ENCODE measurements around the gene HNRNPA3. TPM values are rescaled to one million over a fixed set of nuclear protein-coding genes. Genes with fewer than 3 reads are reported as not detected.
"Not testable (repeated sequence)": the region's sequence is repeated elsewhere in the genome, so short reads cannot be mapped to it uniquely, and the experiment has no call there.

Gene HNRNPA3
- total RNA-seq, 3 donors from 2014 or later = 292 to 332 (median 316) TPM

GRCh38 chr2:177263451-177264208, 51.0 kb downstream of the HNRNPA3 start:
- H3K4me1 Mint-ChIP-seq (ENCODE audit: low read depth) = peaks cover 55% of the 10 kb centered on the region
- H3K36me3 Mint-ChIP-seq (ENCODE audit: insufficient read depth) = peaks cover 10% of the 10 kb centered on the region
- H3K27me3 Mint-ChIP-seq (ENCODE audit: low read depth) = no peaks in the 10 kb centered on the region
- H3K9me3 Mint-ChIP-seq = no peaks in the 10 kb centered on the region
- ATAC-seq (peak; percentile 66 to 69), DNase-seq (peak; percentile 89)
- H3K4me3 Mint-ChIP-seq = peak overlapping the region; percentile 88

GRCh38 chr2:177264209-177264692, 51.7 kb downstream of the HNRNPA3 start:
- peak in 1 of 2 donors; percentile 19 for ATAC-seq
- DNase-seq = peak; percentile 14
- Mint-ChIP-seq H3K9me3 (no peaks in the 10 kb centered on the region), H3K36me3 (ENCODE audit: insufficient read depth) (peaks cover 10% of the 10 kb centered on the region), H3K4me3 (peak overlapping the region; percentile 88), H3K4me1 (ENCODE audit: low read depth) (peaks cover 50% of the 10 kb centered on the region), H3K27me3 (ENCODE audit: low read depth) (no peaks in the 10 kb centered on the region)

- Mint-ChIP-seq H3K4me1 (ENCODE audit: low read depth) (peaks cover 50% of the 10 kb centered on the region), H3K4me3 (peak within 1 kb of the TSS; percentile 88), H3K9me3 (no peaks in the 10 kb centered on the region), H3K36me3 (ENCODE audit: insufficient read depth) (peaks cover 10% of the 10 kb centered on the region), H3K27me3 (ENCODE audit: low read depth) (no peaks in the 10 kb centered on the region)
- ATAC-seq (peak; percentile 73 to 78), DNase-seq (peak; percentile 97)
Measured at GRCh38 chr2:177264693-177265587, 52.3 kb downstream of the HNRNPA3 start, which contains the start of gene NFE2L2. Gene NFE2L2 (minus strand): TSS chr2:177264727. CDS start chr2:177264576, 151 bp downstream.

- Mint-ChIP-seq H3K27me3 (ENCODE audit: low read depth) (no peaks in the 10 kb centered on the region), H3K36me3 (ENCODE audit: insufficient read depth) (peaks cover 10% of the 10 kb centered on the region), H3K9me3 (no peaks in the 10 kb centered on the region), H3K4me3 (peak overlapping the region; percentile 88), H3K4me1 (ENCODE audit: low read depth) (peaks cover 40% of the 10 kb centered on the region)
- ATAC-seq = no peak
- no peak for DNase-seq
Measured at GRCh38 chr2:177265824-177266817, 53.5 kb downstream of the HNRNPA3 start.

- not testable (repeated sequence) for ATAC-seq; H3K27me3 Mint-ChIP-seq (ENCODE audit: low read depth)
- H3K4me1 Mint-ChIP-seq (ENCODE audit: low read depth) = peaks cover 32% of the 10 kb centered on the region
Measured at GRCh38 chr2:177266955-177267354, 54.4 kb downstream of the HNRNPA3 start.

GRCh38 chr2:177268187-177268871, 55.7 kb downstream of the HNRNPA3 start:
- no peak overlapping the region for H3K4me3 Mint-ChIP-seq
- ATAC-seq (no peak), DNase-seq (no peak)
- no peaks in the 10 kb centered on the region for H3K36me3 Mint-ChIP-seq (ENCODE audit: insufficient read depth)
- no peaks in the 10 kb centered on the region for H3K9me3 Mint-ChIP-seq
- no peaks in the 10 kb centered on the region for H3K27me3 Mint-ChIP-seq (ENCODE audit: low read depth)
- H3K4me1 Mint-ChIP-seq (ENCODE audit: low read depth) = peaks cover 31% of the 10 kb centered on the region

More at GRCh38 chr2:177266955-177267354, 54.4 kb downstream of the HNRNPA3 start:
- not testable (repeated sequence) for H3K36me3 Mint-ChIP-seq (ENCODE audit: insufficient read depth); DNase-seq; H3K4me3 Mint-ChIP-seq; H3K9me3 Mint-ChIP-seq

- H3K4me1 Mint-ChIP-seq (ENCODE audit: low read depth) = peaks cover 31% of the 10 kb centered on the region
- H3K9me3 Mint-ChIP-seq = no peaks in the 10 kb centered on the region
- ATAC-seq = no peak
- H3K27me3 Mint-ChIP-seq (ENCODE audit: low read depth) = no peaks in the 10 kb centered on the region
- DNase-seq = no peak
- no peaks in the 10 kb centered on the region for H3K36me3 Mint-ChIP-seq (ENCODE audit: insufficient read depth)
- H3K4me3 Mint-ChIP-seq = no peak overlapping the region
Measured at GRCh38 chr2:177268901-177269300, 56.3 kb downstream of the HNRNPA3 start.

- Mint-ChIP-seq H3K4me1 (ENCODE audit: low read depth) (peaks cover 28% of the 10 kb centered on the region), H3K36me3 (ENCODE audit: insufficient read depth) (no peaks in the 10 kb centered on the region), H3K9me3 (no peaks in the 10 kb centered on the region), H3K4me3 (no peak overlapping the region), H3K27me3 (ENCODE audit: low read depth) (no peaks in the 10 kb centered on the region)
- ATAC-seq (no peak), DNase-seq (no peak)
Measured at GRCh38 chr2:177270531-177270930, 57.9 kb downstream of the HNRNPA3 start.

GRCh38 chr2:177271981-177272666, 59.5 kb downstream of the HNRNPA3 start:
- no peak overlapping the region for H3K4me3 Mint-ChIP-seq
- no peak for ATAC-seq
- H3K27me3 Mint-ChIP-seq (ENCODE audit: low read depth) = no peaks in the 10 kb centered on the region
- H3K4me1 Mint-ChIP-seq (ENCODE audit: low read depth) = peaks cover 13% of the 10 kb centered on the region
- no peaks in the 10 kb centered on the region for H3K9me3 Mint-ChIP-seq
- no peaks in the 10 kb centered on the region for H3K36me3 Mint-ChIP-seq (ENCODE audit: insufficient read depth)
- no peak for DNase-seq

- Mint-ChIP-seq H3K4me1 (ENCODE audit: low read depth) (peaks cover 10% of the 10 kb centered on the region), H3K36me3 (ENCODE audit: insufficient read depth) (no peaks in the 10 kb centered on the region), H3K4me3 (no peak overlapping the region), H3K9me3 (no peaks in the 10 kb centered on the region), H3K27me3 (ENCODE audit: low read depth) (no peaks in the 10 kb centered on the region)
- no peak for DNase-seq
- ATAC-seq = no peak
Measured at GRCh38 chr2:177272765-177273164, 60.2 kb downstream of the HNRNPA3 start.

GRCh38 chr2:177273408-177273807, 60.8 kb downstream of the HNRNPA3 start:
- no peaks in the 10 kb centered on the region for H3K36me3 Mint-ChIP-seq (ENCODE audit: insufficient read depth)

More at GRCh38 chr2:177273408-177273807, 60.8 kb downstream of the HNRNPA3 start:
- H3K4me1 Mint-ChIP-seq (ENCODE audit: low read depth) = peaks cover 10% of the 10 kb centered on the region
- no peak for DNase-seq
- ATAC-seq = no peak
- no peaks in the 10 kb centered on the region for H3K27me3 Mint-ChIP-seq (ENCODE audit: low read depth)
- H3K9me3 Mint-ChIP-seq = no peaks in the 10 kb centered on the region
- H3K4me3 Mint-ChIP-seq = no peak overlapping the region

All from activated T-cell treated with anti-CD3 and anti-CD28 coated beads, Interleukin-2, amount 50 U/mL, for 4 hours (primary cell).